ENCODE data around the gene REEP1.
A peak's percentile ranks its signal among the peaks of the same experiment; 100 is the strongest.

REEP1 gene, protein sequence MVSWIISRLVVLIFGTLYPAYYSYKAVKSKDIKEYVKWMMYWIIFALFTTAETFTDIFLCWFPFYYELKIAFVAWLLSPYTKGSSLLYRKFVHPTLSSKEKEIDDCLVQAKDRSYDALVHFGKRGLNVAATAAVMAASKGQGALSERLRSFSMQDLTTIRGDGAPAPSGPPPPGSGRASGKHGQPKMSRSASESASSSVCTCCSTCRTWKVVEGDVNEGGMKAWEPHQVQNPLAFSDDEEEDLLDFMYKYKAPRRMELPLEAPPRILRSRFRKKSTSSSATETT

DNA sequence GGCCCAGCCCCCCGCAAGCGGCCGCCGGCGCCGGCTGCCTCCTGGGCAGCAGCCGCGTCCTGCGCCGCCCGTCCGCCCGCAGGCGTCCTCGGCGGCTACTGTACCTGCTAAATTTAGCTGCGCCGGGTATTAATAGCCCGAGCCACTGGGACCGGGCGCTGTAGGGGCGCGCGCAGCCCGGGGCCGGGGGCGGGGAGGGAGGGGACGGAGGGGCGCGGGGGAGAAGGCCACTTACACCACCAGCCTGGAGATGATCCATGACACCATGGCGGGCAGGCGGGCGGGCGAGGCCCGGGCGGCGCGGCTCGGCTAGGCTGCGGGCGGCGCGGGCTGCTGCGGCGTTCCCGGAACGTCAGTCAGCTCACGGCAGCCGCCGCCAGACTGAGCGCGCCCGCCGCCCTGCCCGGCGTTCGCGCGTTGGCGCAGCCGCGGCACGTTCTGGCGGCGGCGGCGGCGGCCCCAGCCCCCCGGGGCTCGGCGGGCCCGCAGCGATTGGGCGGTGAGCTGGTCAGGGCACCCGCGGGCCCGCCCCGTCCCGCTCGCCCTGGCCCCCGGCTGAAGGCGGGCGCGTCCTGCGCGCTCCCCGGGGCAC, at the start of gene REEP1:
Gene REEP1 (minus strand): TSS at position 383 of the 592 bp plus-strand sequence. CDS start 116 bp downstream, at position 267.
- no peak for DNase-seq (ENCODE audit: low read depth in 2 of 2)

DNA sequence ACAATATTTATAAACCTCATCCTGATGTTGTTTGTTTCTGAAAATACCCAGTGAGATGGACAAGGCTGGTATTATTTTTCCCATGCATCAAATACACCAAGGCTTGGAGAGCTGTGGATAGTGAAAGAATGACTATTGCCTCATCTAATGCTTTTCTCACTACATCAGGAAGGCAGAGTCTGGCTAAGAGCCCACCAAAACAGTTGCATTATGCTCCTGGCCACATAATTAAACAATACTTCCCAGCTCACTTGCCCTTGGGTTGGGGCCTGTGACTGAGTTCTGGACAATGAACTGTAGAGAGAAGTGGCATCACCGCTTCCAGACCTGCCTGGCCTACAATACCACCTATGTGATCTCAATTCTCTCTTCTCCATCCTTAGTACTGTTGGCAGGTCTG, 46.4 kb upstream of the REEP1 start:
- DNase-seq (ENCODE audit: low read depth in 2 of 2), result peak; percentile 8 to 23

DNA sequence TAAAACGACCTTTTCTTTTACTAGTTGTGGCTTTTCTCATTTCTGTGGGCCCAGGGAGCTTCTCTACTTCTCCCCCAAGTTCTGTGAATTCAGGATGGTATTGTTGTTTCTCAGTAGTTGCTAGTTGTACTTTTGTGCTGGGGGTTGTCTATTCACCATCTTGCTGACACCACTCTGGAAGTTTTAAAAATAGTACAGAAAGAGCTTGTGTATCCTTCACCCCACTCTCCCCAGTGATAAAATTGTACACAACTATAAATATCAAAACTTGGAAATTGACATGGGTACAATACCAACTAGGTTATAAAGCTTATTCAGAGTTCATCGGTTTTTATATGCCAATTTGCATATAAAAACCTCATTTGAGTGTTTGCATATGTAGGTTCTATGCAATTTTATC, 45.3 kb upstream of the REEP1 start:
- DNase-seq (ENCODE audit: low read depth in 2 of 2), result no peak

DNA sequence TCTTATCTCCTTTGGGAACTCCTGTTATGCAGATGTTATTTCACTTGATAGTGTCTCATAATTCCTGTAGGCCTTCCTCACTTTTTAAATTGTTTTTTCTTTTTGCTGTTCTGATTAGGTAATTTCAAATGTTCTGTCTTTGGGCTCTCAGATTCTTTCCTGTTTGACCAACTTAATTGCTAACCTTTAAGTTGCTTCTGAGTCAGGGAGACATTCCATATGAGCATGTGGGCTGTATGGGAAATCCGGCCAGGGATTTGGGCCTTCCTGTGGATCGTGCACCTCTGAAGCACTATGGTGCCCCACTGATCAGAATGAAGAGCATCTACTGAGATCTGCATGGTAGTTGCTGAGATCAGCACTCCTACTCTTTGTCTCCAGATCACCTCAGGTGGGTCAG, 44.7 kb upstream of the REEP1 start:
- no peak for DNase-seq (ENCODE audit: low read depth in 2 of 2)

DNA sequence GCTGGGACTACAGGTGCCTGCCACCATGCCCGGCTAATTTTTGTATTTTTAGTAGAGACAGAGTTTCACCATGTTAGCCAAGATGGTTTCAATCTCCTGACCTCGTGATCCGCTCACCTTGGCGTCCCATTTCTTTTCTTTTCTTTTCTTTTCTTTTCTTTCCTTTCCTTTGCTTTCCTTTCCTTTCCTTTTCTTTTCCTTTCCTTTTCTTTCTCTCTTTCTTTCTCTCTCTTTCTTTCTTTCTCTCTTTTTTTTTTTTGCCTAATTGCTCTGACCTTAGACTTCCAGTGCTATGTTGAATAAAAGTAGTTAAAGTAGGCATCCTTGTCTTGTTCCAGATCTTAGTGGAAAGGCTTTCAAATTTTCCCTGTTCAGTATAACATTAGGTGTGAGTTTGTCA, 41.0 kb upstream of the REEP1 start:
- DNase-seq (ENCODE audit: low read depth in 2 of 2), result no peak

DNA sequence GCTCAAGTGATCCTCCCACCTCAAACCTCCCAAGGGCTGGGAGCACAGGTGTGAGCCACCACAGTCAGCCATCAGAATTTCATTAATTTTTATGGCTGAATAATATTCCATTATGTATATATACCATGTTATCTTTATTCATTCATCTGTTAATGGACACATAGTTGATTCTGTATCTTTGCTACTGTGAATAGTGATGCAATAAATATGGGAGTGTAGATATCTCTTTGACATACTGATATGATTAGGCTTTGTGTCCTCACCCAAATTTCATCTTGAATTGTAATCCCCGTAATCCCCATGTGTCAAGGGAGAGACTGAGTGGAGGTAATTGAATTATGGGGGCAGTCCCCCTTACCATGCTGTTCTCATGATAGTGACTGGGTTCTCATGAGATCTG, 38.2 kb upstream of the REEP1 start:
- DNase-seq (ENCODE audit: low read depth in 2 of 2), result no peak

DNA sequence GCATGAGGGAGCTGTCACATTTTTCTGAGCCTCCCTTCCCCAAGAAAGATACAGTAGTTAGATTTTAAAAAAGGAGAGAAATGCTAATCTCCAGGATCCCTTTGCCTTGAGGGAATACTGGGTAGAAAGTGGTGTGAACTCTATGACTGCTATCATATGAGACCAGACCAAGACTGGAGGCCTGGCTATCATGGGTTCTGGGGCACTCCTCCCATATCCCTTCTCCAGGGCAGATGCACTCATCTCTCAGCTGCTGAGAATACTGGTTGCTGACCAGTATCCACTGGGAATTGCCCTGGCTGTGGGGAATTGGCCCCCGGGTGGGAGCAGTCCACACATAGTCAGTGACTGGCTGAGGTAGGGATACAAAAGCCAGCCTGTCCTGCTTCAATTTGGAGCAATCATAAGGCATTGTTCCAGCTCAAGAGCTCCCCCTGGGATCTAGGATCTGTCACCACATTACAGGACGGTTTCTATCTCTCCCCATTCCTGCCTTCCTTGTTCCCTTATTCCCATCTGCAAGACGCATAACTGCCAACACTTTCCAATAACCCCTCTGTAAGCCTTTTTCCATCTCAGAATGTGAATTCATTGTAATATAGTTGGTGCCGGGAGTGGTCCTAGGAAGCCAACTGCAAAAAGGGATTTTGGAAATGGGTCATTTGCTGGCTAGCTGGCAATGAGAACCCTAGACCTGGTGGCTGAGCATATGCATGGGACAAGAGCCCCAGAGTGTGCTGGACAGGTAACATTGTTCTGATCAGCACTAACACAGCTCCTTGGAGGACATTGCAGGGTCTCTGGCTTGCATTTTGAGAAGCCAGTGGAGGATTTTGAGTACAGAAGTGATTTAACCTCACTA, 35.4 kb upstream of the REEP1 start:
- DNase-seq (ENCODE audit: low read depth in 2 of 2), result peak in 1 of 2 experiments; percentile 4

DNA sequence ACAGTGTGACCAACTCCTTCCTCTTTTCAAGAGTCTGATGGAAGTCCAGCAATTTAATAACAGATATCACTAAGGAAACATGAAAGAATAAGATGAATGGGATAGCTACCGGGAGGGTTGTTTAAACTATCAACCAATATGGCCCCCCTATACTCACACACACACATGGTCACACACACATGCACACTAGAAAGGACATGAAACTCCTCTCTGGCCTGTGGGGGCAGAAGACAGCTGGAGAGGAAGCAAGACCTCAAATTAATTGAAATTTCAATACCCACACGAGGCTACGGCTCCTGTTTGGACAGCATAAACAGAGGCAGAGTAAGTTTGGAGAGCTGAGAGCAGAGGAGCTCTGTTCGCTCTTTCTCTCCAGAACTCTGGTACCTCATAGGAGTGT, 34.7 kb upstream of the REEP1 start:
- no peak for DNase-seq (ENCODE audit: low read depth in 2 of 2)

DNA sequence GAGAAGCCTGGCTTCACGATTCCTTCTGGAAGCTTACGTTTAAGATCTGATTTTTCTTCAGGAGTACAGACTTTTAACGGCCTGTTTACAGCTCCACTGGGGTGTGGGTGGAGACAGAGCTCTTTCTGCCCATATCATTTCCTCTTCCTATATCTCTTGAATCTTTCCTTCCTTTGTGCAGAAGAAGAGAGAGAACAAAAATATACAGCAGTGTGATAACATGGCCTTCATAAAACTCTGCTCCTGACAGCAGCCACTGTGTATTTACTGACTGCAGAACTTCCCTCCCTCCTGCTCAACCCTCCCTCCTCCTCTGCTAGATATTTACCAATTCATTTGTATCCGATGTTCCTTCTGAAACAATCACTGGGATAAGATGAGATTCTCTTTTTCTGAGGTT, 34.1 kb upstream of the REEP1 start:
- no peak for DNase-seq (ENCODE audit: low read depth in 2 of 2)

DNA sequence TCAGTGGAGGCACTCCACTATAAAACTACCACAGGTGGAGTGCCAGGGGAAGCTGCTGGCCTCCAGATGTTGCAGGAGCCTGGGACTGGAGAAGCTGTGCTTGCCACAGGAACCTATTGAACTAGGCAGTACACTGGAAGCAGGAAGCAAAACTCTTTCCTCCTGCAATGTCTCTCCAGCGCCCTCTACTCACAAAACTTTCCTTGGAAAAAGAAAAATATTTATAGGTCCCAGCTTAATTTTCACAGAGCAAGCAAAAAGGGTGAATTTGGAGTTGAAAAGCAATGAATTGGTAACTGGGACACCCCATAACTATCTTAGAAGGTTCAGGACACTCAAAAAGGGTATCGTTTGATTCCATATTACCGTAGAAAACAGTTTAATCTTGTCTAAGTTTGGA, 33.2 kb upstream of the REEP1 start:
- DNase-seq (ENCODE audit: low read depth in 2 of 2), result no peak

DNA sequence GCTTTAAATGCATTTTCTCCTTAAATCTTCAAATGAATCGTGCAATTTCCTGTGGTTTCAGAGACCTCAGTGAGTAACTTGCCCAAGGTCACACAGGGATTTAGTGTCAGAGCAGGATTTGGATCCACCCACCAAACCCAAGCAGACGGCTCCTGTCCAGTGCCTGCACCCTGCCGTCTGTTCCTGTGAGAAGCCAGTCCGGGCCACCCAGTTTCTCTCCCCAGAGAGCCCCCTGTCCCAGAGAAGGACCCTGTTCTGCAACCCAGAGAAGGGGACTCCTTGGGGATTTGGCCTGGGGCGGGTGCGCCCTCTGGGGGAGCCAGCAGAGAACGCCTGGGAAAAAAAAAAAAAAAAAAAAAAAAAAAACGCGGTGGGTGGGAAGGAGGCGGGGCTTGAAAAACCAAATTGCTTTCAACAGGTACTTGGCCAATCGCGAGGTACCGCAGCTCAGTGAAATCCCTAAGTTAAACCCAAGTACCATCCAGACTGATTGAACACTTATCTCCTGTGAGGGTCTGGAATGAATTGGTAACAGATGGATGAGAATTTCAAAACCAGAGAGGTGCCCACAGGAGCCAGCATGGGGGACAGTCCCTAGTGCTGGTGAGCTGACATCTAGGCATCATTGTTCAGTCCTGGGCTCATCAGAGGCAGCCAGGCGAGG, 30.9 kb upstream of the REEP1 start:
- no peak for DNase-seq (ENCODE audit: low read depth in 2 of 2)

DNA sequence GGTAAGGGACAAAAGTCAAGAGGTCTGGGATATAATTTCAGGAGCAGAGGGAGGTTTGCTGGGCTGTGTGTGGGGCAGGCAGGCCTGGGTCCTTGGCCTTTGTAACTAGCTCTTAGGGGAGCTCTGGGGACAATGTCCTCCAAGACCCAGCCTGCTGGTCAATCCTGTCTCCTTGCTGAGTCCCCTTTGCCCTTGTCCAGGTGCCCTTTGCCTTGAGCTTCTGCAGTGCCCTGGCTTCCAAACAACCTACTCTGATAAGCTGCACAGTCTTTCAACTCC, 30.0 kb upstream of the REEP1 start:
- DNase-seq (ENCODE audit: low read depth in 2 of 2), result no peak

DNA sequence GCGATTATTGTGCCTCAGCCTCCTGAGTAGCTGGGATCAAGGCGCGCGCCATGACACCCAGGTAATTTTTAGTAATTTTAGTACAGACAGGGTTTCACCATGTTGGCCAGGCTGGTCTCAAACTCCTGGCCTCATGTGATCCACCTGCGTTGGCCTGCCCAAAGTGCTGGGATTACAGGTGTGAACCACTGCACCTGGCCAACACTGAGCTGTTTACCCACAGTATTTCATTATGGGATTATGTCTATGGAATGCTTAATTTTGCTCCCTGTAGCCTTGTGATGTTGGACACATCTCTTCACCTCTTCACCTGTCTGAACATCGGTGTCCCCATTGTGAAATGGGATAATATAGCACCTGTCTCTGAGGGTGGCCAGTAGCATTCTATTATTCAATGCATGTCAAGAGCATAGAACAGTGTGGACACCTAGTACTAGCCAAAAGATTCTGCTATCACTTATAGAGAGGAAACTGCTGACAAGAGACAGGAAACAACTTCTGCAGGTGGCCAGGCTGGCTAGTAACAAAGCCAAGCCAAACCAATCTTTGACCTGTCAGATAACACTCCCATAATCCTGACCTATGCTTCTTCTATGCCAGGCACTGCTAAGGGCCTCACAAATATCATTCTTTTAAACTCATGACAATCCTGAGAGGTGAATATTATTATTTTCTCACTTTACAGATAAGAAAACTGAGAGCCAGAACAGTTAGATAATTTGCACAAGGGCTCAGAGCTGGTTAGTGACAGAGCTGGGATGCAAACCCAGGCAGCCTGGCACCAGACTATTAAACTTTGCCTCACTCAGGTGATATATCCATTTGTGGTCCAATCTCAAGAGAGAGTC, 29.4 kb upstream of the REEP1 start:
- DNase-seq (ENCODE audit: low read depth in 2 of 2), result no peak

DNA sequence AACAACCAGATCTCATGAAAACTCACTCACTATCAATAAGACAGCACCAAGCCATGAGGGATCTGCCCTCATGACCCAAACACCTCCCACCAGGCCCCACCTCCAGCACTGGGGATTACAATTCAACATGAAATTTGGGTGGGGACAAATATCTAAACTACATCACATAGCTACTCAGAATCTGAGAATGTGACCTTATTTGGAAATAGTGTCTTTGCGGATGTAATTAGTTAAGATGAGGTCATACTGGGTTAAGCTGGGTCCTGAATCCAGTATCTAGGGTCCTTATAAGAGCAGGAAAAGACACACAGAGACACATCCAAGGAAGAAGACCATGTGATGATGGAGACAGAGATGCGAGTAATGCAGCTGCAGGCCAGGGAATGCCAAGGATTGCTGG, 27.5 kb upstream of the REEP1 start:
- no peak for DNase-seq (ENCODE audit: low read depth in 2 of 2)

DNA sequence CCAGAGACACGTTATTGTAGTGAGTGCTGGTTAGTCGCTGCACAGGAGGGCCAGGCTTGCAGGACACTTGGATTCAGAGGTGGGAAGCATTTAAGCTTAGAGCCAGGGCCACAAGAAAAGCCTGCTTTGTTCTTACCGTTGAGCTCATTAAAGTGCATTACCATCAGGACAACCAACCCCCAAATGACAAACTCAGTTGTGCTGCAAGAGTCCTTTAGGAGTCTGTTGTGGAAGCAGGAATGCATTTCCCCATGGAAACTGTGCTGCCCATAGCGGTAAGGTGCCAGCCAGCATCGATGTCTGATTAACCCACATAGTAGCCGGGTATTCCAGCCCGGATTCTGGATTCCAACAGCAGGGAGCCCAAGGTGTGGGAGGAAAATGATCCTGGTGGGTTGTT, 23.4 kb upstream of the REEP1 start:
- DNase-seq (ENCODE audit: low read depth in 2 of 2), result no peak

DNA sequence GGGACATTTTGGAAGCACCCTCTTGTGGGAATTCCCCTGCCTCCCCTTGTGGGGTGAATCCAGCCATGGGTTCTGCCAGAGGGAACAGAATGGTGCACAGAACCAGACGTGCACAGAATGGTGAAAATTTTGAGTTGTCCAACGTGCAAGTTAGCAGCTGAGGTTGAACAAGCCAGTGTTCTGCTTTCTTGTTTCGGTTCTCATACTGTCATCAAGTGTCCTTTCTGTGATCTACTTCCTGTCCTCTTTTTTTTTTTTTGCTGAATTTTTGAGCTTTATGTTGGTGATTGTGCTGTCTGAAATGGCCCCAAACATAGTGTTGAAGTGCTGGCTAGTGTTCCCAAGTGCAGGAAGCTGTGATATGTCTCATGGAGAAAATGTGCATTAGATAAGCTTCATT, 21.5 kb upstream of the REEP1 start:
- DNase-seq (ENCODE audit: low read depth in 2 of 2), result no peak

DNA sequence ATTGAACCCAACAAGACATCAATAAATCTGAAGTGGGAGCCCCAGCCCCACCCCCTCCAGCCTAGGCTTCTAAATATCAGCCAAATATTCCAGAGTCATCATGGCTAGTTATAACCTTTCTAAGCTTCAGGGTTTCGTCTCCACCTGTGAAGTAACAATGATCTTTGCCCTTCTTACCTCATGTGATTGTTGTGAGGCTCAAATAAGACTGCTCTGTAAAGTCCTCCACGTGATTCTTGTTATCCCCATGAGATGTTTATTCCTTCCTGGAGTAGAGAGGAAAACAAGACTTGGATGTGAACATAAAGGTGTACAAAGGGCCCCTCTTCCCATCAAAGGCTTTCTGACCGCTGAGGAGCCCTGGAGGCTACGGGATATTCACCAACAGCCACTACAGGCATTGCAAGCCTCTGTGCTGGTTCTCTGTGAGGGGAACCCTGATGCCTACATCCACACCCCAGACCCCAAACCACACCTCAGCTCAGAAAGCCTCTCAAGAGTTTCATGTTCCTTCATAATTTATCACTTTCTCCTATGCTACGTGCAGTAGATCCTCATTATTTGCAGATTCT, 20.1 kb upstream of the REEP1 start:
- DNase-seq (ENCODE audit: low read depth in 2 of 2), result no peak

DNA sequence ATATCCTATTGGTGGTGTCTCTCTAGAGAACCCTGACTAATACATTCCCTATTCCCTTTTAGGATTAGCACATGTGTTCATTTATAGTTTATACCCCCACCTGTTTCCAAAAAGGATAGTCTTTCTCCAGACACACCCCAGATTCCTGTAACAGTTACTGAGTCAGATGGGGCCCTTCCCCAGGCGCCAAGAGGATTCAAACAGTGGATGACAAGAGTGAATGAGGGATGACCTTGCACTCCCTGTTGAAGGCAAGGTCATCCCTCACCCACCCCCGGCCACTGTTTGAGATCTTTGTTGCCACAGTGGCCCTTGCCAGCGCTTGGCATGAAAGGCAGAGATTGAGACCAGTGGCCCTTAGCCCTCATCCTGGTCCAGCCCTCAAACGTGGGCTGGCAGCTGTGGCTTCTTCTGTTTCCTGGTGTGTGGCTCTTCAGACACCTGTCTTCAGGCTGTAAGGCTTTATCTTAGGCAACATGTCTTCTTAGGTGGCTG, 15.3 kb upstream of the REEP1 start:
- DNase-seq (ENCODE audit: low read depth in 2 of 2), result no peak

DNA sequence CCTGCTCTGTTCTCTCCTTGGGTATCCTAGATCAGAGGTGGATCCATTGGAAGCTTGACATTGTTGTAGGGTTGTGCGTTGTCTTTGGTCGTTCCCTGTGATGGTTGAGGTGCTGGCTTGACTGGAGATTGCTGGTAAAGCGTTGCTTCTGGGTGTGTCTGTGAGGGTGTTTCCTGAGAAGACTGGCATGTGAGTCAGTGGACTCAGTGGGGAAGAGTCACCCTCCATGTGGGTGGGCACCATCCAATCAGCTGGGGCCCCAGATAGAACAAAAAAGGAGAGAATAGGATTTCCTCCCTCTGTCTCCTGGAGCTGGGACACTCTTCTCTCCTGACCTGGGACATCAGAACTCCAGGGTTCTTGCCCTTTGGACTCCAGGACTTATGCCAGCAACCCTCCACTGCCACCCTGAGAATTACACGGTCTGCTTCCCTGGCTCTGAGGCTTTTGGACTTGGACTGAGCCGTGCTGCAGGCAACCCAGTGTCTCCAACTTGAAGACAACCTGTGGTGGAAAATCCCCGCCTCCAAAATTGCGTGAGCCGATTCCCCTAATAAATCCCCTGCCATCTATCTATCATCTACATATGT, 14.8 kb upstream of the REEP1 start:
- no peak for DNase-seq (ENCODE audit: low read depth in 2 of 2)

DNA sequence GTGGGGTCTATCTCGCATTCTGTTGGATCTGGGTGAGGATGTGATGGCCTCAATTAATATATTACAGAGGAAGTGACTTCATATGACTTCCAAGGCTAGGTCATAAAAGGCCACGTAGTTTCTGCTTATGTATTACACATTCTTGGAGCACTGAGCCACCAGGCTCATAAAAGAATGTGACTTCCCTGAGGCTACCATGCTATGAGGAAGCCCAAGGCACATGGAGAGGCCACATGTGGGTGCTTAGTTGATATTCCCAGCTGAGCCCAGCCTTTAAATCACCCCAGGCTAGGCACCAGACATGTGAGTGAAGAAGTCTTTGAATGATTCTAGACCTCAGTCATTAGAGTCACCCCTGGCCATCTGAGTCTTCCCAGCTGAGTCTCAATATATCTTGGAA, 13.3 kb upstream of the REEP1 start:
- no peak for DNase-seq (ENCODE audit: low read depth in 2 of 2)

DNA sequence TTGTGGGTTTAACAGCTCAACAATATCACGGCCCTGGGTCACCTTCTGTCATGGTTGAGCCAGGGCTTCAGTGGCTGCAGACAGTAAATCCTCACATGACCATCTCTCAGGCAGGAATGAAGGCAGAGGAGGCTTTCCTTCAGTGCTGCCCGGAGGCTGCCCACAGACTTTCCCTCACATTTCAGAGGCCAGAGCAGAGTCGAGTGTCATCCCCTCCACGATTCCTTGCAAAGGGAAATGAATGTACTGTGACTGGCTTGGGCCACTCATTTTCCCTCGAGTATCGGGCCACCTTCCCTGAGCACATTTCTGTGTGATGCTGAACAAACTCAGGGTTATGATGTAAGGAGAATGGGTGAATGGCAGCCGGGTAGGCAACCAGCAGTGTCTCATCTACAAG, 10.0 kb upstream of the REEP1 start:
- DNase-seq (ENCODE audit: low read depth in 2 of 2), result no peak
